Lung (tissue), 12 donors: Measurements from ENCODE around the gene DNASE1L1. TPM values are rescaled to one million over a fixed set of nuclear protein-coding genes. Genes with fewer than 3 reads are reported as not detected.

Experiments used
- ATAC-seq: fragments of 200-7000 bp; cut with Tn5 transposase; one replicate; pipeline ENCODE4 v1.9.1; 2020; ENCODE audit warnings: moderate number of reproducible peaks; ENCODE audit not compliant: insufficient read depth, low FRiP score
- DNase-seq, 3 donors: peaks; one replicate each; pipeline ENCODE4 v3.0.0-alpha.2; 2013 to 2017
- H3K27ac ChIP-seq, 2 donors: one replicate each; pipeline ENCODE4 v1.5.1; 2013; ENCODE audit warnings: mild to moderate bottlenecking in 2 of 2, moderate library complexity in 2 of 2, control low read depth in 1 of 2, inconsistent platforms in 1 of 2, low read depth in 1 of 2, low read length in 1 of 2
- H3K27me3 ChIP-seq, 3 donors: one replicate each; pipeline ENCODE4 v1.5.1; 2013; ENCODE audit warnings: low read length in 2 of 3; ENCODE audit not compliant: control insufficient read depth in 3 of 3, insufficient read depth in 3 of 3
- H3K36me3 ChIP-seq, 4 donors: one replicate each; pipeline ENCODE4 v1.5.1; 2013; ENCODE audit warnings: low read length in 4 of 4, mild to moderate bottlenecking in 1 of 4, moderate library complexity in 1 of 4; ENCODE audit not compliant: control insufficient read depth in 4 of 4, insufficient read depth in 4 of 4
- H3K4me1 ChIP-seq, 5 donors: one replicate each; pipeline ENCODE4 v1.5.1; 2013; ENCODE audit warnings: low read length in 5 of 5, mild to moderate bottlenecking in 2 of 5, moderate library complexity in 1 of 5; ENCODE audit not compliant: control insufficient read depth in 5 of 5, insufficient read depth in 5 of 5
- H3K4me3 ChIP-seq: one replicate; pipeline ENCODE4 v1.5.1; 2013; ENCODE audit warnings: mild to moderate bottlenecking, control low read depth, moderate library complexity
- H3K9ac ChIP-seq, 2 donors: one replicate each; pipeline ENCODE4 v1.5.1; 2013; ENCODE audit warnings: low read length in 2 of 2, control low read depth in 1 of 2; ENCODE audit not compliant: insufficient read depth in 1 of 2
- H3K9me3 ChIP-seq, 4 donors: one replicate each; pipeline ENCODE4 v1.5.1; 2013; ENCODE audit warnings: low read length in 3 of 4, mild to moderate bottlenecking in 1 of 4, moderate library complexity in 1 of 4; ENCODE audit not compliant: control insufficient read depth in 4 of 4, insufficient read depth in 3 of 4
- CTCF ChIP-seq: IDR thresholded peaks from 2 replicates; pipeline ENCODE4 v1.5.1; 2012; ENCODE audit warnings: mild to moderate bottlenecking; ENCODE audit errors: control extremely low read depth, extremely low read depth
- WGBS, 2 donors: extraction: QIAGEN DNeasy Blood & Tissue Kit; methylation state at CpG; one replicate each; pipeline ENCODE4 v1.1.7; 2013; 5-methylcytosine and 5-hydroxymethylcytosine counted together
- polyA plus RNA-seq, 2 donors: library from polyadenylated mRNA; stranded (reverse); fragments of 200-250 nt; gene quantifications; one replicate each; pipeline ENCODE4 v1.2.1, GENCODE V29; 2013
- total RNA-seq, 2 donors: library from RNA; depleted of rRNA in 1 of 2; stranded (reverse); fragments of >200 nt in 1 of 2; gene quantifications; one replicate each; pipeline ENCODE4 v1.2.1, GENCODE V29; 2014 to 2021
- donor health status: control.
- donor health status: control.
- donor health status: Bipolar disorder and iron deficiency.
- donor health status: healthy.
- donor health status: DM: yes; HTN: yes; CAD: no.

DNASE1L1 gene
- total and polyA plus RNA-seq, 4 donors = 12.5 to 52.3 (median 34.6) TPM

- WGBS, 2 donors = 84 to 86% methylated on average over 8 to 20 of the region's 20 CpGs
- peaks cover 0 to 12% (median 0%) of the 10 kb centered on the region in 4 donors for H3K9me3 ChIP-seq
- H3K36me3 ChIP-seq = peaks cover 29 to 61% (median 35%) of the 10 kb centered on the region in 4 donors
- H3K9ac ChIP-seq = no peak overlapping the region
- H3K4me1 ChIP-seq = peaks cover 0 to 10% (median 0%) of the 10 kb centered on the region in 5 donors
- no peaks in the 10 kb centered on the region for H3K27me3 ChIP-seq
- no peak overlapping the region for H3K4me3 ChIP-seq
- ATAC-seq (no peak), DNase-seq (no peak)
- H3K27ac ChIP-seq = peak overlapping the region in 1 of 2 donors; percentile 49
- no peak for TF ChIP-seq CTCF
Measured at GRCh38 chrX:154365052-154365600, 43.9 kb downstream of the DNASE1L1 start.

- Histone ChIP-seq H3K9me3 (peaks cover 0 to 9% (median 0%) of the 10 kb centered on the region in 4 donors), H3K27ac (no peak overlapping the region), H3K4me1 (peaks cover 0 to 10% (median 0%) of the 10 kb centered on the region in 5 donors), H3K4me3 (no peak overlapping the region), H3K9ac (no peak overlapping the region), H3K27me3 (no peaks in the 10 kb centered on the region), H3K36me3 (peaks cover 34 to 73% (median 40%) of the 10 kb centered on the region in 4 donors)
- ATAC-seq = no peak
- no peak for DNase-seq
- no peak for TF ChIP-seq CTCF
- WGBS, 2 donors = 88 to 90% methylated on average over 20 of the region's 20 CpGs
Measured at GRCh38 chrX:154363706-154364439, 45.2 kb downstream of the DNASE1L1 start.

- Histone ChIP-seq H3K9me3 (peaks cover 0 to 11% (median 0%) of the 10 kb centered on the region in 4 donors), H3K27ac (no peak overlapping the region), H3K9ac (no peak overlapping the region), H3K27me3 (no peaks in the 10 kb centered on the region), H3K4me3 (no peak overlapping the region), H3K36me3 (peaks cover 43 to 80% (median 49%) of the 10 kb centered on the region in 4 donors), H3K4me1 (no peaks in the 10 kb centered on the region)
- ATAC-seq (no peak), DNase-seq (no peak)
- TF ChIP-seq CTCF = no peak
- 91 to 95% methylated on average over 24 to 30 of the region's 30 CpGs for WGBS, 2 donors
Measured at GRCh38 chrX:154362085-154362742, 46.8 kb downstream of the DNASE1L1 start.
